ENCODE data around the gene CDR2.

Gene CDR2

DNA sequence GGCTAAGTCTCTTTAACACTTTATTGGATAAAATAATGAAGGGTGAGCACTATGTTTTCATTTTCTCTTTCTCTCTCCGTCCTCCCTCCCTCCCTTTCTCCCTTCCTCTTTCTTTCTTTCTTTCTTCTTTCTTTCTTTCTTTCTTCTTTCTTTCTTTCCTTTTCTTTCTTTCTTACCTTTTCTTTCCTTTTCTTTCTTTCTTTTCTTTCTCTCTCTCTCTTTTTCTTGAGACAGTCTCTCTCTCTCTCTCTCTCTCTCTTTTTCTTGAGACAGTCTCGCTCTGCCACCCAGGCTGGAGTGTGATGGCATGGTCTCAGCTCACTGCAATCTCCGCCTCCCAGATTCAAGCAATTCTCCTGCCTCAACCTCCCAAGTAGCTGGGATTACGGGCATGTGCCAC, 21.5 kb upstream of the CDR2 start:
- in situ Hi-C loops (cut with MboI; ENCODE audit: low sequenced_read_pairs, unreplicated experiment), result no loop called here
- TF ChIP-seq, protein P1, sequence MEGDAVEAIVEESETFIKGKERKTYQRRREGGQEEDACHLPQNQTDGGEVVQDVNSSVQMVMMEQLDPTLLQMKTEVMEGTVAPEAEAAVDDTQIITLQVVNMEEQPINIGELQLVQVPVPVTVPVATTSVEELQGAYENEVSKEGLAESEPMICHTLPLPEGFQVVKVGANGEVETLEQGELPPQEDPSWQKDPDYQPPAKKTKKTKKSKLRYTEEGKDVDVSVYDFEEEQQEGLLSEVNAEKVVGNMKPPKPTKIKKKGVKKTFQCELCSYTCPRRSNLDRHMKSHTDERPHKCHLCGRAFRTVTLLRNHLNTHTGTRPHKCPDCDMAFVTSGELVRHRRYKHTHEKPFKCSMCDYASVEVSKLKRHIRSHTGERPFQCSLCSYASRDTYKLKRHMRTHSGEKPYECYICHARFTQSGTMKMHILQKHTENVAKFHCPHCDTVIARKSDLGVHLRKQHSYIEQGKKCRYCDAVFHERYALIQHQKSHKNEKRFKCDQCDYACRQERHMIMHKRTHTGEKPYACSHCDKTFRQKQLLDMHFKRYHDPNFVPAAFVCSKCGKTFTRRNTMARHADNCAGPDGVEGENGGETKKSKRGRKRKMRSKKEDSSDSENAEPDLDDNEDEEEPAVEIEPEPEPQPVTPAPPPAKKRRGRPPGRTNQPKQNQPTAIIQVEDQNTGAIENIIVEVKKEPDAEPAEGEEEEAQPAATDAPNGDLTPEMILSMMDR (IDR thresholded peaks at IDR 0.05; ENCODE audit: borderline replicate concordance, control extremely low read depth, extremely low read depth, insufficient read depth, missing control alignments), result no peak
- no peak for DNase-seq (ENCODE audit: low spot score)

DNA sequence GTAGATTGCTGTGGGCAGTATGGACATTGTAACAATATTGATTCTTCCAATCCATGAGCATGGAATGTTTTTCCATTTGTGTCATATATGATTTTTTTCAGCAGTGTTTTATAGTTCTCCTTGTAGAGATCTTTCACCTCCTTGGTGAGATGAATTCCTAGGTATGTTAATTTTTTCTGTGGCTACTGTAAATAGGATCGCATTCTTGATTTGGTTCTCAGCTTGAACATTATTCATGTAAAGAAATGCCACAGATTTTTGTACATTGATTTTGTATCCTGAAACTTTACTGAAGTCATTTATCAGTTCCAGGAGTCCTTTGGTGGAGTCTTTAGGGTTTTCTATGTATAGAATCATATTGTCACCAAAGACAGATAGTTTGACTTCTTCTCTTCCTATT, 19.7 kb upstream of the CDR2 start:
- TF ChIP-seq, protein P1 (IDR thresholded peaks at IDR 0.05; ENCODE audit: borderline replicate concordance, control extremely low read depth, extremely low read depth, insufficient read depth, missing control alignments), result no peak
- no peak for DNase-seq (ENCODE audit: low spot score)
- in situ Hi-C loops (cut with MboI; ENCODE audit: low sequenced_read_pairs, unreplicated experiment), result no loop called here

DNA sequence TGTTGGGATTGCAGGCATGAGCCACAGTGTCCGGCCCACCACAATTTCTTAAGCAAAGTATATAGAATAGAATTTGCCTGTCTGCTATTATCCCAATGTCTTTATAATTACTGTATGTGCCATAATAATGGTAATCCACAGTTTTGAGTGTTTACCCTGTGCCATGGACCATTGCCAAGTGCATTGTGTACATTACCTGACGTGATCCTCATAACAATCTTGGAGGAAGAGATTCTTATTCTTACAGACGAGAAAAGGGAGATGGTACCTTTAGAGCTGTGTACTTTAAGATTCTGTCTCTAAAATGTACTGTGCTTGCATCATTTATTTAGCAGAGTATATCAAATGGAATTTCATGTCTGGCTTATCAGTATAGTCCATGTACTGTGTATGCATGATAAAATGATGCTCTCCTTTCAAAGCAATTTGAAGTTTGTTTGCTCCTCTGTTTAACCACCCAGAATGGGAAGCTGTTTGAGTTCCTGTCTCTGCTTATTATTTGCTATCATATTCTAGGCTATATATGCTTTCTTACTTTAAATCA, 13.8 kb upstream of the CDR2 start:
- in situ Hi-C loops (cut with MboI; ENCODE audit: low sequenced_read_pairs, unreplicated experiment), result no loop called here
- TF ChIP-seq, protein P1 (IDR thresholded peaks at IDR 0.05; ENCODE audit: borderline replicate concordance, control extremely low read depth, extremely low read depth, insufficient read depth, missing control alignments), result no peak
- no peak for DNase-seq (ENCODE audit: low spot score)

DNA sequence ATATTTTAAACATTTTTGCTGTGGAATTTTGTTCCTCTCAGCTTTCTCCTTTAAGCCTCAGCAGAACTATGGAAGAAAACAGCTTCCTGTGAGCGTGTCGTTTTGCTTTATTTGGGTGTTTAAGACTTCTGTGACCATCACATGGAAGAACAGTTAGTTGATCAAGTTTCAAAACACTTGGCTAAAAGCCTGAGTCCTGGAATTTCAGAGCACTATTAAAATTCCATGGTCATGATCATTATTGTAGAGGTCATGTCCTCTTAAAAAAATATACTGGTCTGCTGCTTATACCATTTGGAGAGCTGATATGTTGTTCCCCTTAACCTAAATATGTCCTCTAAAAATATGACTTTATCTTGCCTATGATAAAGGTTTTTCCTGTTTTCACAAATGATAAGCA, 12.6 kb upstream of the CDR2 start:
- no peak for DNase-seq (ENCODE audit: low spot score)
- in situ Hi-C loops (cut with MboI; ENCODE audit: low sequenced_read_pairs, unreplicated experiment), result no loop called here
- TF ChIP-seq, protein P1 (IDR thresholded peaks at IDR 0.05; ENCODE audit: borderline replicate concordance, control extremely low read depth, extremely low read depth, insufficient read depth, missing control alignments), result no peak

DNA sequence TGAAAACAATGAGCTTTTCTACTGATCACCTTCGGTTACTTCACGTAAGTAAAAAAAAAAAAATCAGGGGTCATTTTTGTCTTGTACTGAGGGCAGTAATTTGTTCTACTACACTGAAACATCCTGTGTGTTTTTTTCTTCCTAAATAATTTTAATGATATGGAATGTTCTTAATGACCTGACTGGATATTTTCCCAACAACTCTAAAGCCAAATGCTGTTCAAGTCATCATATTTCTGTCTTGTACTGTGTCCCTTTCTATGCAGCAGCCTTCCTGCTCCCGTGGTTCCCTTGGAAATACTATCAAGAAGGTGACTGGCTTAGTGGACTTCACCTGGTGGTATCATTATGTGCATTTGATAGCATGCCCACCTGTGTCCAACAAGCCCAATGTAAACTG, 10.8 kb upstream of the CDR2 start:
- in situ Hi-C loops (cut with MboI; ENCODE audit: low sequenced_read_pairs, unreplicated experiment), result no loop called here
- TF ChIP-seq, protein P1 (IDR thresholded peaks at IDR 0.05; ENCODE audit: borderline replicate concordance, control extremely low read depth, extremely low read depth, insufficient read depth, missing control alignments), result no peak
- no peak for DNase-seq (ENCODE audit: low spot score)

DNA sequence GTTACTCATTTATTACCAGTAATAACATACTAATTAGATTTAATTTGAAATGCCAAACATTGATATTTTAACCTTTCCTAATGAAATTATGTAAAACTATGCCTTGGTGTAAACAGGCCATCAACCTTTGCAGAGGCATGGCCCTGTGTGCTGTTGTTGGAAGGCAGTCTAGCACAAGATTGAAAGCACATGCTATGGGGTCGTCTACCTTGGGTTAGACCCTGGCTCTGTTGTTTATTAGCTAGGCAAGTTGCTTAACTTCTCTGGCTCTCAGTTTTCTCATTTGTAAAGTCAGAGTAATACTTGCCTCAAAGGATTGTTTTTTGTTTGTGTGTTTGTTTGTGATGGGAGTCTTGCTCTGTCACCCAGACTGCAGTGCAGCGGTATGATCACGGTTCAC, 9.4 kb upstream of the CDR2 start:
- TF ChIP-seq, protein P1 (IDR thresholded peaks at IDR 0.05; ENCODE audit: borderline replicate concordance, control extremely low read depth, extremely low read depth, insufficient read depth, missing control alignments), result no peak
- DNase-seq (ENCODE audit: low spot score), result no peak
- in situ Hi-C loops (cut with MboI; ENCODE audit: low sequenced_read_pairs, unreplicated experiment), result no loop called here

DNA sequence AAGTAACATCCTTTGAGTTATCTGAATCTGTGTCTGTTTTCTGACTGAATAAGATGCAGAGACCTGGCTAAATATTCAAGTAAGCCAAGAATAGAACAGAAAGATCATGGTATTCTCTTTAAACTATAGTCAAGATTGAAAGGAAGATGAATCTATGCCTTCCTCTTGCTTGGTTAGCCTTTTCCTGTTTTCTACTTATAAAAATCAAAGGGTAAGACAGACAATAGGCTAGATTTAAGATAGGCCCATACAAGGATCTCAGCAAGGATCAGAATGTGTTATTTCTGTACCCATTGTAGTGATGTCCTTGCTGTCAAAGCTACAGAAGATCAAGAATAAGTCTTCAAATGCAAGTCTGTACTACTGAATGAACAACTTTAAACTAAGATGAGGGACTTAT, 7.0 kb upstream of the CDR2 start:
- in situ Hi-C loops (cut with MboI; ENCODE audit: low sequenced_read_pairs, unreplicated experiment), result no loop called here
- TF ChIP-seq, protein P1 (IDR thresholded peaks at IDR 0.05; ENCODE audit: borderline replicate concordance, control extremely low read depth, extremely low read depth, insufficient read depth, missing control alignments), result no peak
- DNase-seq (ENCODE audit: low spot score), result no peak
